Subcutaneous abdominal adipose tissue (tissue), 5 donors: ENCODE results near the gene DMD.

Experiments
- H3K27ac ChIP-seq: one replicate; pipeline ENCODE4 v1.7.0; 2013; ENCODE audit warnings: low read depth, mild to moderate bottlenecking, inconsistent platforms, low read length, moderate library complexity
- H3K27me3 ChIP-seq, 5 donors: one replicate each; pipeline ENCODE4 v1.7.0; 2013; ENCODE audit warnings: low read length in 5 of 5, inconsistent platforms in 1 of 5; ENCODE audit not compliant: control insufficient read depth in 5 of 5, insufficient read depth in 4 of 5
- H3K36me3 ChIP-seq, 5 donors: one replicate each; pipeline ENCODE4 v1.7.0; 2013; ENCODE audit warnings: low read length in 5 of 5; ENCODE audit not compliant: control insufficient read depth in 5 of 5, insufficient read depth in 5 of 5
- H3K4me1 ChIP-seq, 5 donors: one replicate each; pipeline ENCODE4 v1.7.0; 2013; ENCODE audit warnings: low read length in 5 of 5, mild to moderate bottlenecking in 3 of 5, moderate library complexity in 1 of 5; ENCODE audit not compliant: control insufficient read depth in 5 of 5, insufficient read depth in 5 of 5
- H3K4me3 ChIP-seq, 5 donors: one replicate each; pipeline ENCODE4 v1.7.0; 2013; ENCODE audit warnings: low read length in 5 of 5, low read depth in 1 of 5
- H3K9ac ChIP-seq, 5 donors: one replicate each; pipeline ENCODE4 v1.7.0; 2013; ENCODE audit warnings: low read length in 5 of 5, mild to moderate bottlenecking in 4 of 5, moderate library complexity in 3 of 5
- H3K9me3 ChIP-seq, 5 donors: one replicate each; pipeline ENCODE4 v1.7.0; 2013; ENCODE audit warnings: low read length in 5 of 5; ENCODE audit not compliant: control insufficient read depth in 5 of 5
- donor health status: healthy.
- donor health status: healthy.
- donor health status: healthy.
- donor health status: healthy.
- donor health status: healthy.

Gene DMD

GRCh38 chrX:31318866-31319265, 1892.5 kb downstream of the DMD start:
- Histone ChIP-seq H3K9me3 (no peaks in the 10 kb centered on the region), H3K27ac (no peak overlapping the region), H3K4me3 (no peak overlapping the region), H3K4me1 (peaks cover 0 to 15% (median 5%) of the 10 kb centered on the region in 5 donors), H3K9ac (no peak overlapping the region), H3K27me3 (no peaks in the 10 kb centered on the region), H3K36me3 (no peaks in the 10 kb centered on the region)

- Histone ChIP-seq H3K9me3 (no peaks in the 10 kb centered on the region), H3K27me3 (no peaks in the 10 kb centered on the region), H3K9ac (no peak overlapping the region), H3K27ac (no peak overlapping the region), H3K4me3 (no peak overlapping the region), H3K36me3 (no peaks in the 10 kb centered on the region), H3K4me1 (peaks cover 0 to 15% (median 5%) of the 10 kb centered on the region in 5 donors)
Observed at GRCh38 chrX:31316340-31316991, 1894.9 kb downstream of the DMD start.

GRCh38 chrX:31314921-31315320, 1896.4 kb downstream of the DMD start:
- Histone ChIP-seq H3K9me3 (peaks cover 0 to 5% (median 0%) of the 10 kb centered on the region in 5 donors), H3K4me3 (no peak overlapping the region), H3K4me1 (peaks cover 0 to 15% (median 5%) of the 10 kb centered on the region in 5 donors), H3K27me3 (no peaks in the 10 kb centered on the region), H3K9ac (no peak overlapping the region), H3K36me3 (no peaks in the 10 kb centered on the region), H3K27ac (peak overlapping the region; percentile 54)

GRCh38 chrX:31307952-31308351, 1903.4 kb downstream of the DMD start:
- H3K27me3 ChIP-seq, result peaks cover 0 to 2% (median 0%) of the 10 kb centered on the region in 5 donors
- no peaks in the 10 kb centered on the region for H3K4me1 ChIP-seq
- no peak overlapping the region for H3K9ac ChIP-seq
- H3K27ac ChIP-seq, result no peak overlapping the region
- H3K36me3 ChIP-seq, result no peaks in the 10 kb centered on the region
- H3K4me3 ChIP-seq, result no peak overlapping the region
- H3K9me3 ChIP-seq, result peaks cover 0 to 5% (median 0%) of the 10 kb centered on the region in 5 donors

- Histone ChIP-seq H3K36me3 (no peaks in the 10 kb centered on the region), H3K4me1 (no peaks in the 10 kb centered on the region), H3K9ac (no peak overlapping the region), H3K27ac (no peak overlapping the region), H3K9me3 (peaks cover 0 to 3% (median 0%) of the 10 kb centered on the region in 5 donors), H3K4me3 (no peak overlapping the region), H3K27me3 (peaks cover 0 to 2% (median 0%) of the 10 kb centered on the region in 5 donors)
Observed at GRCh38 chrX:31302573-31303075, 1908.7 kb downstream of the DMD start.

- H3K36me3 ChIP-seq, result no peaks in the 10 kb centered on the region
- peaks cover 0 to 3% (median 0%) of the 10 kb centered on the region in 5 donors for H3K9me3 ChIP-seq
- no peak overlapping the region for H3K9ac ChIP-seq
- H3K27ac ChIP-seq, result no peak overlapping the region
- peaks cover 0 to 3% (median 0%) of the 10 kb centered on the region in 5 donors for H3K27me3 ChIP-seq
- H3K4me3 ChIP-seq, result no peak overlapping the region
- H3K4me1 ChIP-seq, result no peaks in the 10 kb centered on the region
Observed at GRCh38 chrX:31301941-31302340, 1909.4 kb downstream of the DMD start.

- Histone ChIP-seq H3K4me3 (no peak overlapping the region), H3K27ac (no peak overlapping the region), H3K27me3 (peaks cover 0 to 3% (median 0%) of the 10 kb centered on the region in 5 donors), H3K9me3 (peaks cover 0 to 3% (median 0%) of the 10 kb centered on the region in 5 donors), H3K36me3 (no peaks in the 10 kb centered on the region), H3K9ac (no peak overlapping the region), H3K4me1 (no peaks in the 10 kb centered on the region)
Observed at GRCh38 chrX:31301203-31301602, 1910.1 kb downstream of the DMD start.

- Histone ChIP-seq H3K4me1 (no peaks in the 10 kb centered on the region), H3K9me3 (peaks cover 0 to 3% (median 0%) of the 10 kb centered on the region in 5 donors), H3K27ac (no peak overlapping the region), H3K9ac (no peak overlapping the region), H3K36me3 (no peaks in the 10 kb centered on the region), H3K4me3 (no peak overlapping the region), H3K27me3 (peaks cover 0 to 3% (median 0%) of the 10 kb centered on the region in 5 donors)
Observed at GRCh38 chrX:31298916-31299315, 1912.4 kb downstream of the DMD start.

GRCh38 chrX:31297881-31298280, 1913.5 kb downstream of the DMD start:
- H3K4me1 ChIP-seq, result no peaks in the 10 kb centered on the region
- H3K4me3 ChIP-seq, result no peak overlapping the region
- H3K9me3 ChIP-seq, result peaks cover 0 to 3% (median 0%) of the 10 kb centered on the region in 5 donors
- no peak overlapping the region for H3K9ac ChIP-seq
- no peak overlapping the region for H3K27ac ChIP-seq
- no peaks in the 10 kb centered on the region for H3K36me3 ChIP-seq
- H3K27me3 ChIP-seq, result peaks cover 0 to 3% (median 0%) of the 10 kb centered on the region in 5 donors

GRCh38 chrX:31294475-31294874, 1916.9 kb downstream of the DMD start:
- H3K4me1 ChIP-seq, result no peaks in the 10 kb centered on the region
- H3K9me3 ChIP-seq, result no peaks in the 10 kb centered on the region
- no peak overlapping the region for H3K27ac ChIP-seq
- H3K9ac ChIP-seq, result no peak overlapping the region
- no peak overlapping the region for H3K4me3 ChIP-seq
- H3K27me3 ChIP-seq, result peaks cover 0 to 3% (median 0%) of the 10 kb centered on the region in 5 donors
- no peaks in the 10 kb centered on the region for H3K36me3 ChIP-seq
